Stomach (tissue), 4 donors: ENCODE data around the gene PPP1R13B.

Experiments used
- CTCF ChIP-seq, 7 experiments: fragments of 450-650 bp in 4 of 7; fragments of 200-600 bp in 3 of 7; sonication (generic) in 3 of 7; IDR thresholded peaks; one replicate each; pipeline ENCODE4 v1.5.1; 2016 to 2019; ENCODE audit warnings: antibody characterized with exemption in 7 of 7, control low read depth in 2 of 7, mild to moderate bottlenecking in 1 of 7
- POLR2A ChIP-seq, 4 donors: fragments of 450-650 bp; IDR thresholded peaks; one replicate each; pipeline ENCODE4 v1.6.1; 2016; ENCODE audit warnings: antibody characterized with exemption in 4 of 4, control low read depth in 2 of 4, mild to moderate bottlenecking in 1 of 4, moderate library complexity in 1 of 4

- TF ChIP-seq POLR2A (IDR thresholded peaks at IDR 0.05) (no peak), CTCF (IDR thresholded peaks at IDR 0.05) (no peak)
Measured at GRCh38 chr14:103875010-103875409, 27.6 kb upstream of the PPP1R13B start.
